Natural killer cell (primary cell): ENCODE results near the gene RAB29. TPM values are rescaled to one million over a fixed set of nuclear protein-coding genes. Genes with fewer than 3 reads are reported as not detected.
"Not testable (repeated sequence)": the region's sequence is repeated elsewhere in the genome, so short reads cannot be mapped to it uniquely, and the experiment has no call there.

Experiments used
- ATAC-seq, 3 donors: fragments of 150-1000 bp in 2 of 3; fragments of 200-7000 bp in 1 of 3; cut with Tn5 transposase; 1 replicate in 1 of 3; 2 replicates in 2 of 3; pipeline ENCODE4 v1.10.0; 2021; ENCODE audit warnings: mild to moderate bottlenecking in 2 of 3, moderate library complexity in 2 of 3
- DNase-seq, 2 donors: peaks; one replicate each; pipeline versions ENCODE4 v3.0.0 to v3.0.0-alpha.2; 2013 to 2021; ENCODE audit warnings: mixed read lengths in 1 of 2
- H3K27ac ChIP-seq: one replicate; pipeline ENCODE4 v1.5.1; 2013; ENCODE audit warnings: mild to moderate bottlenecking, low read length
- H3K27me3 ChIP-seq: one replicate; pipeline ENCODE4 v1.6.1; 2013; ENCODE audit warnings: low read length; ENCODE audit not compliant: control insufficient read depth, insufficient read depth
- H3K36me3 ChIP-seq: one replicate; pipeline ENCODE4 v1.6.1; 2013; ENCODE audit warnings: low read length; ENCODE audit not compliant: control insufficient read depth, insufficient read depth
- H3K4me1 ChIP-seq: one replicate; pipeline ENCODE4 v1.6.1; 2013; ENCODE audit warnings: low read length; ENCODE audit not compliant: control insufficient read depth, insufficient read depth
- H3K4me3 ChIP-seq: one replicate; pipeline ENCODE4 v1.5.1; 2013; ENCODE audit warnings: low read length
- H3K9me3 ChIP-seq: one replicate; pipeline ENCODE4 v1.6.1; 2013; ENCODE audit warnings: low read length; ENCODE audit not compliant: control insufficient read depth, insufficient read depth
- H3K27ac Mint-ChIP-seq, 2 donors: one replicate each; pipeline ENCODE4 v1.8.0; 2022; ENCODE audit warnings: mild to moderate bottlenecking in 2 of 2, mixed read lengths in 2 of 2, moderate library complexity in 1 of 2
- H3K27me3 Mint-ChIP-seq, 2 donors: one replicate each; pipeline ENCODE4 v1.8.0; 2022; ENCODE audit warnings: low read depth in 2 of 2, mixed read lengths in 2 of 2
- H3K36me3 Mint-ChIP-seq: one replicate; pipeline ENCODE4 v1.8.0; 2022; ENCODE audit warnings: mixed read lengths
- H3K4me1 Mint-ChIP-seq, 2 donors: one replicate each; pipeline ENCODE4 v1.8.0; 2022; ENCODE audit warnings: mixed read lengths in 2 of 2
- H3K4me3 Mint-ChIP-seq: one replicate; pipeline ENCODE4 v1.8.0; 2022; ENCODE audit warnings: mild to moderate bottlenecking, moderate library complexity, mixed read lengths
- H3K9me3 Mint-ChIP-seq, 2 donors: one replicate each; pipeline ENCODE4 v1.8.0; 2022; ENCODE audit warnings: mixed read lengths in 2 of 2
- WGBS: methylation state at CpG from one replicate; pipeline ENCODE4 v1.1.7; 2013; ENCODE audit warnings: missing lambda C conversion rate; ENCODE audit not compliant: insufficient coverage; 5-methylcytosine and 5-hydroxymethylcytosine counted together
- intact Hi-C: fragments of 100-400 bp; cut with micrococcal nuclease; formaldehyde crosslinking; loops from one replicate; pipeline ENCODE4 v1.14.2; 2022
- total RNA-seq, 4 donors: library from RNA; stranded (reverse); fragments of 120-200 nt in 1 of 4; gene quantifications; one replicate each; pipeline versions ENCODE4 v1.2.3 to v1.2.4, GENCODE V29; 2013 to 2022
- TF ChIP-seq, protein P1 (sequence below): fragments of 200-600 bp; IDR thresholded peaks from one replicate; pipeline ENCODE4 v1.8.0; 2022; ENCODE audit warnings: antibody characterized with exemption

The RAB29 gene, protein sequence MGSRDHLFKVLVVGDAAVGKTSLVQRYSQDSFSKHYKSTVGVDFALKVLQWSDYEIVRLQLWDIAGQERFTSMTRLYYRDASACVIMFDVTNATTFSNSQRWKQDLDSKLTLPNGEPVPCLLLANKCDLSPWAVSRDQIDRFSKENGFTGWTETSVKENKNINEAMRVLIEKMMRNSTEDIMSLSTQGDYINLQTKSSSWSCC
- total RNA-seq, result 100 to 1,000 TPM in 1 of 3 donors, 10 to 100 TPM in 2; 69.0 to 120 (median 95.1) TPM
- 104 TPM for total RNA-seq (2013)

DNA sequence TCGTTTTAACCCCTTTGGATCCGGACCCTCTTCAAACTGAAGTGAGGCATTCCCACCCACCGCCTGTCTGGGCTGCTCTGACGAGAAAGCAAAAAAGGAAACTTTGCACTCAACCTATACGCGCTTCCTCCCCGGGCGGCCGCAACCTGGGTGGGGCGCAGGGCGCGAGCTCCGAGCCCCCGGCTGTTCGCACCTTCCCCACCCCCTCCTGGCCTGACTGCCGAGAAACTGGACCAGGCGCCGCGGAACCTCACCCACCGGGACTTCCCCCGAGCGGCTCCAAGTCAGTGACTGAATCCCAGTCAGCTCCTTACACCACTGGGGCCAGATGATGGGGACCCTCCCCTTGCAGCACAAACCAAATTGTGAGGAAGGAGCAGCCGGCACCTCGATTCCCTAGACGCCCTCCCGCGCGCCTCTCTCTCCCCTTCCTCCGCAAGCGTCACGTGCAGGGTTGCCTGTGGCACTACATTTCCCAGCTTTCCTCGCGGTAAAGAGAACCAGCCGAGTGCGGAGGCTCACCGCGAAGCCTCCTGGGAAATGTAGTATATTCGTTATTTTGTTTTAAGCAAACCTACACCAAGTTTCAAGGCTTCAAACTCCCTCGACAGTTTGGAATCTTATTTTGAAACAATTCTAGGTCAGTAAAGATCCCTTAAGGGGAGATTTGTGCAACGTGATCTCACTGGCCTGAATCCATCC lies at the start of gene RAB29:
RAB29 (minus strand) TSS at position 468 of the 702 bp plus-strand sequence. CDS start 526 bp downstream, outside the sequence.
- no peaks in the 10 kb centered on the region for H3K27me3 Mint-ChIP-seq
- TF ChIP-seq, protein P1, sequence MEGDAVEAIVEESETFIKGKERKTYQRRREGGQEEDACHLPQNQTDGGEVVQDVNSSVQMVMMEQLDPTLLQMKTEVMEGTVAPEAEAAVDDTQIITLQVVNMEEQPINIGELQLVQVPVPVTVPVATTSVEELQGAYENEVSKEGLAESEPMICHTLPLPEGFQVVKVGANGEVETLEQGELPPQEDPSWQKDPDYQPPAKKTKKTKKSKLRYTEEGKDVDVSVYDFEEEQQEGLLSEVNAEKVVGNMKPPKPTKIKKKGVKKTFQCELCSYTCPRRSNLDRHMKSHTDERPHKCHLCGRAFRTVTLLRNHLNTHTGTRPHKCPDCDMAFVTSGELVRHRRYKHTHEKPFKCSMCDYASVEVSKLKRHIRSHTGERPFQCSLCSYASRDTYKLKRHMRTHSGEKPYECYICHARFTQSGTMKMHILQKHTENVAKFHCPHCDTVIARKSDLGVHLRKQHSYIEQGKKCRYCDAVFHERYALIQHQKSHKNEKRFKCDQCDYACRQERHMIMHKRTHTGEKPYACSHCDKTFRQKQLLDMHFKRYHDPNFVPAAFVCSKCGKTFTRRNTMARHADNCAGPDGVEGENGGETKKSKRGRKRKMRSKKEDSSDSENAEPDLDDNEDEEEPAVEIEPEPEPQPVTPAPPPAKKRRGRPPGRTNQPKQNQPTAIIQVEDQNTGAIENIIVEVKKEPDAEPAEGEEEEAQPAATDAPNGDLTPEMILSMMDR, result no peak
- peaks cover 62 to 63% of the 10 kb centered on the region in 2 donors for H3K4me1 Mint-ChIP-seq
- peak; percentile 83 to 94 (median 87) for ATAC-seq
- Histone ChIP-seq H3K27me3 (no peaks in the 10 kb centered on the region), H3K9me3 (no peaks in the 10 kb centered on the region), H3K36me3 (peaks cover 12% of the 10 kb centered on the region), H3K4me1 (peaks cover 36% of the 10 kb centered on the region), H3K27ac (peak within 1 kb of the TSS; percentile 100), H3K4me3 (peak within 1 kb of the TSS; percentile 96)
- H3K4me3 Mint-ChIP-seq, result peak within 1 kb of the TSS; percentile 96
- DNase-seq, result peak; percentile 84 to 94
- H3K36me3 Mint-ChIP-seq, result peaks cover 4% of the 10 kb centered on the region
- H3K9me3 Mint-ChIP-seq, result no peaks in the 10 kb centered on the region
- 0% methylated on average over 32 of the region's 40 CpGs for WGBS
- H3K27ac Mint-ChIP-seq, result peak within 1 kb of the TSS; percentile 98
- intact Hi-C loops, result loop anchor here (1.0 kb wide), 2 partner anchors 25 to 38 kb away; partner anchors contain the start of genes NUCKS1 and SLC41A1

DNA sequence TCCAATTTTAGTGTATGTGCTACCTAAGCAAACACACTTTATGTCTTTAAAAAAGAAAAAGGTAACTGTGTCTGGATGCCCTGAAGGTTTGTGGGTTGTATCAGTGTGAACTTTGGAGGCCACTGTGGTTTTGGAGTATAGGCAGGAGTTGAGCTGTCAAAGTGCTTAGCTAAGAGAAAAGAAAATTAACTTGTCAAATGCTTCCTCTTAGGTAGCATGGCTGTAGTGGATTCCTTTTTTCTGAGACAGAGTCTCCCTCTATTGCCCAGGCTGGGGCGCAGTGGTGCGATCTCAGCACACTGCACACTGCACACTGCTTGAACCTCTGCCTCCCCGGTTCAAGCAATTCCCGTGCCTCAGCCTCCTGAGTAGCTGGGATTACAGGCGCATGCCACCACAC lies 48.9 kb upstream of the RAB29 start:
- Histone ChIP-seq H3K27ac (no peak overlapping the region), H3K27me3 (no peaks in the 10 kb centered on the region), H3K9me3 (no peaks in the 10 kb centered on the region), H3K36me3 (no peaks in the 10 kb centered on the region), H3K4me1 (peaks cover 11% of the 10 kb centered on the region), H3K4me3 (no peak overlapping the region)
- Mint-ChIP-seq H3K9me3 (no peaks in the 10 kb centered on the region), H3K4me1 (peaks cover 14% of the 10 kb centered on the region in 2 donors), H3K36me3 (no peaks in the 10 kb centered on the region), H3K27me3 (peaks cover 9 to 11% of the 10 kb centered on the region in 2 donors), H3K27ac (no peak overlapping the region), H3K4me3 (no peak overlapping the region)
- ATAC-seq (peak in 1 of 3 donors; percentile 41), DNase-seq (peak in 1 of 2 donors; percentile 22)
- TF ChIP-seq, protein P1, result no peak
- WGBS, result 82% methylated on average over 5 of the region's 5 CpGs
- intact Hi-C loops, result no loop called here

DNA sequence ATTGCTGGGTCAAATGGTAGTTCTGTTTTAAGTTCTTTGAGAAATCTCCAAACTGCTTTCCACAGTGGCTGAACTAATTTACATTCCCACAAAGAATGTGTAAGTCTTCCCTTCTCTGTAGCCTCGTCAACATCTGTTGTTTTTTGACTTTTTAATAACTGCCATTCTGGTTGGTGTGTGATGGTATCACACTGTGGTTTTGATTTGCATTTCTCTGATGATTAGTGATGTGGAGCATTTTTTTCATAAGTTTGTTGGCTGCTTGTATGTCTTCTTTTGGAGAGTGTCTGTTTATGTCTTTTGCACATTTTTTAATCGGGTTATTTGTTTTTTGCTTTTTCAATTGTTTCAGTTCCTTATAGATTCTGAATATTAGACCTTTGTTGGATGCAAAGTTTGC lies 48.0 kb upstream of the RAB29 start:
- intact Hi-C loops, ATAC-seq, H3K9me3 ChIP-seq, H3K4me3 ChIP-seq, H3K36me3 ChIP-seq, DNase-seq, H3K4me3 Mint-ChIP-seq, H3K9me3 Mint-ChIP-seq, H3K27me3 ChIP-seq, H3K36me3 Mint-ChIP-seq, H3K27ac ChIP-seq: not testable (repeated sequence)
- WGBS, result 40% methylated on average over 1 of the region's 2 CpGs
- Mint-ChIP-seq H3K27ac (peak overlapping the region in 1 of 2 donors; percentile 1), H3K27me3 (peaks cover 9 to 11% of the 10 kb centered on the region in 2 donors), H3K4me1 (peaks cover 14% of the 10 kb centered on the region in 2 donors)
- H3K4me1 ChIP-seq, result peaks cover 11% of the 10 kb centered on the region

DNA sequence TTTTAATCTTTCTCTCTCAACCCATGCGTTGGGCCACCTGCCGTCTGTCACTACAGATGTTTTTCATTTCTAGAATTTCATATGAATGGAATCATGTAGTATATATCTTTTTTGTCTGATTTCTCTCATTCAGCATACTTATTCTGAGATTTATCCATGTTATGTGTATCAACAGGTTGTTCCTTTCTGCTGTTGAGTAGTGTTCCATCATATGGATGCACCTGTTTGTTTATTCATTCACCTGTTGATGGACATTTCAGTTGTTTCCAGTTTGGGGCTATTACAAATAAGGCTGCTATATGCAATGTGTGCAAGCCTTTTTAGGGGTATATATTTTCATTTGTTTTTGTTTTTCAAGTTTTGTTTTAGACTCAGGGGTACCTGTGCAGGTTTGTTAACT lies 47.1 kb upstream of the RAB29 start:
- intact Hi-C loops, result no loop called here
- no CpG with 5 or more reads among the region's 2 CpGs for WGBS
- H3K27me3 Mint-ChIP-seq, result peaks cover 7 to 9% of the 10 kb centered on the region in 2 donors
- H3K9me3 Mint-ChIP-seq, result no peaks in the 10 kb centered on the region
- no peaks in the 10 kb centered on the region for H3K36me3 Mint-ChIP-seq
- no peak overlapping the region for H3K27ac Mint-ChIP-seq
- no peaks in the 10 kb centered on the region for H3K9me3 ChIP-seq
- TF ChIP-seq, protein P1, result no peak
- no peak overlapping the region for H3K27ac ChIP-seq
- H3K4me1 Mint-ChIP-seq, result peaks cover 14% of the 10 kb centered on the region in 2 donors
- ATAC-seq (no peak), DNase-seq (no peak)
- H3K36me3 ChIP-seq, result no peaks in the 10 kb centered on the region
- H3K27me3 ChIP-seq, result no peaks in the 10 kb centered on the region
- no peak overlapping the region for H3K4me3 ChIP-seq
- peaks cover 11% of the 10 kb centered on the region for H3K4me1 ChIP-seq
- H3K4me3 Mint-ChIP-seq, result no peak overlapping the region
